SK-N-SH (cell line): ENCODE measurements around the gene TGFBRAP1. TPM values are rescaled to one million over a fixed set of nuclear protein-coding genes. Genes with fewer than 3 reads are reported as not detected.

Experiments used
- CTCF ChIA-PET: fragments of 300-600, 350-600 bp; formaldehyde crosslinking; extraction: SDS; loops from one replicate; lab custom pipeline; 2021; lab: Yijun Ruan, JAX
- POLR2A ChIA-PET: fragments of 350-600 bp; sonication (Branson Sonifier 250); formaldehyde crosslinking; extraction: SDS; loops from one replicate; lab custom pipeline; 2020; ENCODE audit warnings: antibody characterized with exemption, inconsistent platforms; lab: Yijun Ruan, JAX
- DNase-seq: peaks from one replicate; pipeline ENCODE4 v3.0.0; 2012
- H2AFZ ChIP-seq: fragments of 200-600 bp; sonication (generic); 2 replicates; pipeline ENCODE4 v1.8.1; 2016; ENCODE audit warnings: antibody characterized with exemption, mild to moderate bottlenecking, low read depth
- H3F3A ChIP-seq: fragments of 200-600 bp; sonication (generic); replicated peaks from 2 replicates; pipeline ENCODE3; 2016; ENCODE audit warnings: antibody characterized with exemption, mild to moderate bottlenecking; ENCODE audit not compliant: insufficient read depth
- H3K27ac ChIP-seq, 2 experiments: fragments of 200-500 bp in 1 of 2; fragments of 200-600 bp in 1 of 2; sonication (Bioruptor generic) in 1 of 2; sonication (generic), shearing (Covaris generic) in 1 of 2; 2 replicates each; pipeline versions ENCODE4 v1.5.1 to v1.6.1; 2014 to 2016; ENCODE audit warnings: low read depth in 2 of 2, inconsistent platforms in 1 of 2, low read length in 1 of 2, mild to moderate bottlenecking in 1 of 2, mixed read lengths in 1 of 2
- H3K27me3 ChIP-seq: fragments of 200-600 bp; sonication (generic), shearing (Covaris generic); 2 replicates; pipeline ENCODE4 v1.6.1; 2016; ENCODE audit warnings: mixed run types; ENCODE audit not compliant: insufficient read depth
- H3K36me3 ChIP-seq, 2 experiments: fragments of 200-500 bp in 1 of 2; fragments of 200-600 bp in 1 of 2; sonication (Bioruptor generic) in 1 of 2; sonication (generic) in 1 of 2; replicated peaks in 1 of 2; 2 replicates each; pipeline versions ENCODE3 to v1.5.1; 2014 to 2016; ENCODE audit warnings: low read length in 1 of 2, mild to moderate bottlenecking in 1 of 2; ENCODE audit not compliant: insufficient read depth in 2 of 2, control insufficient read depth in 1 of 2
- H3K4me1 ChIP-seq, 2 experiments: fragments of 200-500 bp in 1 of 2; fragments of 200-600 bp in 1 of 2; sonication (Bioruptor generic) in 1 of 2; sonication (generic), shearing (Covaris generic) in 1 of 2; 2 replicates each; pipeline versions ENCODE4 v1.5.1 to v1.6.1; 2014 to 2016; ENCODE audit warnings: low read depth in 1 of 2, low read length in 1 of 2, mixed run types in 1 of 2; ENCODE audit not compliant: insufficient read depth in 2 of 2, control insufficient read depth in 1 of 2
- H3K4me2 ChIP-seq: fragments of 200-600 bp; sonication (generic), shearing (Covaris generic); 2 replicates; pipeline ENCODE4 v1.6.1; 2017; ENCODE audit warnings: mixed run types
- H3K4me3 ChIP-seq, 2 experiments: fragments of 200-500 bp in 1 of 2; fragments of 200-600 bp in 1 of 2; sonication (Bioruptor generic) in 1 of 2; sonication (generic), shearing (Covaris generic) in 1 of 2; 2 replicates each; pipeline versions ENCODE4 v1.5.1 to v1.8.1; 2014 to 2016; ENCODE audit warnings: low read depth in 2 of 2, inconsistent platforms in 1 of 2, low read length in 1 of 2, mild to moderate bottlenecking in 1 of 2, mixed read lengths in 1 of 2, moderate library complexity in 1 of 2
- H3K79me2 ChIP-seq: fragments of 200-600 bp; sonication (generic); 2 replicates; pipeline ENCODE4 v1.8.1; 2017; ENCODE audit warnings: mild to moderate bottlenecking; ENCODE audit not compliant: insufficient read depth
- H3K9ac ChIP-seq: fragments of 200-600 bp; sonication (generic); 2 replicates; pipeline ENCODE4 v1.6.1; 2017; ENCODE audit warnings: mixed run types
- H3K9me2 ChIP-seq: fragments of 200-600 bp; sonication (generic); 2 replicates; pipeline ENCODE4 v1.6.1; 2017; ENCODE audit warnings: mixed run types
- H3K9me3 ChIP-seq: fragments of 200-600 bp; sonication (generic); 2 replicates; pipeline ENCODE4 v1.6.1; 2017; ENCODE audit warnings: mixed run types, mild to moderate bottlenecking, moderate library complexity
- H4K20me1 ChIP-seq: fragments of 200-600 bp; sonication (generic); 2 replicates; pipeline ENCODE4 v1.6.1; 2017; ENCODE audit warnings: mild to moderate bottlenecking, mixed run types; ENCODE audit not compliant: insufficient read depth
- CHD2 ChIP-seq: fragments of 150-350 bp; IDR thresholded peaks from 2 replicates; pipeline ENCODE4 v1.6.1; 2018; ENCODE audit warnings: low read length; ENCODE audit not compliant: partially characterized antibody
- CTCF ChIP-seq: fragments of 200-600 bp; sonication (generic); IDR thresholded peaks from 2 replicates; pipeline ENCODE4 v1.6.1; 2017; ENCODE audit warnings: antibody characterized with exemption, mild to moderate bottlenecking, moderate library complexity
- ELF1 ChIP-seq: IDR thresholded peaks from 2 replicates; pipeline ENCODE4 v1.4.0; 2012
- EP300 ChIP-seq, 2 experiments: IDR thresholded peaks; 2 replicates each; pipeline versions ENCODE4 v1.4.0 to v1.6.1; 2012; ENCODE audit warnings: borderline replicate concordance in 1 of 2, low read depth in 1 of 2, low read length in 1 of 2
- EZH2phosphoT487 ChIP-seq: fragments of 200-600 bp; sonication (generic); IDR thresholded peaks from 2 replicates; pipeline ENCODE4 v1.6.1; 2017; ENCODE audit warnings: low read depth, mixed run types, mild to moderate bottlenecking, antibody characterized with exemption, moderate library complexity, borderline replicate concordance
- FOSL2 ChIP-seq: IDR thresholded peaks from 2 replicates; pipeline ENCODE4 v1.4.0; 2012; ENCODE audit warnings: low read depth, mild to moderate bottlenecking, moderate library complexity, borderline replicate concordance
- FOXJ3 ChIP-seq: sonication (generic); formaldehyde crosslinking; IDR thresholded peaks from 2 replicates; pipeline ENCODE4 v1.5.1; 2020; ENCODE audit warnings: mild to moderate bottlenecking, missing genetic modification reagents
- FOXM1 ChIP-seq: IDR thresholded peaks from 2 replicates; pipeline ENCODE4 v1.4.0; 2012; ENCODE audit warnings: low read depth, mild to moderate bottlenecking
- IRF3 ChIP-seq: fragments of 150-350 bp; IDR thresholded peaks from 2 replicates; pipeline ENCODE4 v1.6.1; 2016; ENCODE audit warnings: mild to moderate bottlenecking, low read depth, low read length
- JUND ChIP-seq: IDR thresholded peaks from 2 replicates; pipeline ENCODE4 v1.4.0; 2012
- NFIC ChIP-seq: IDR thresholded peaks from 2 replicates; pipeline ENCODE4 v1.4.0; 2012; ENCODE audit warnings: borderline replicate concordance
- POLR2AphosphoS5 ChIP-seq: IDR thresholded peaks from 2 replicates; pipeline ENCODE4 v1.6.1; 2012; ENCODE audit warnings: low read depth, low read length
- RAD21 ChIP-seq: IDR thresholded peaks from 2 replicates; pipeline ENCODE4 v1.6.1; 2012; ENCODE audit warnings: mild to moderate bottlenecking, low read length
- RCOR1 ChIP-seq: fragments of 150-350 bp; IDR thresholded peaks from 2 replicates; pipeline ENCODE4 v1.6.1; 2017; ENCODE audit warnings: antibody characterized with exemption, low read length
- REST ChIP-seq: IDR thresholded peaks from 2 replicates; pipeline ENCODE4 v1.6.1; 2012; ENCODE audit warnings: mild to moderate bottlenecking, low read depth, low read length, moderate library complexity
- RFX5 ChIP-seq: IDR thresholded peaks from 2 replicates; pipeline ENCODE4 v1.6.1; 2012; ENCODE audit warnings: mild to moderate bottlenecking, improper control_type of control experiment, low read length
- SIN3A ChIP-seq: IDR thresholded peaks from 2 replicates; pipeline ENCODE4 v1.6.1; 2012; ENCODE audit warnings: low read depth, mild to moderate bottlenecking, low read length, moderate library complexity, borderline replicate concordance
- TAF1 ChIP-seq: IDR thresholded peaks from 2 replicates; pipeline ENCODE4 v1.6.1; 2012; ENCODE audit warnings: low read depth, mild to moderate bottlenecking, low read length, moderate library complexity, borderline replicate concordance
- YY1 ChIP-seq: IDR thresholded peaks from 2 replicates; pipeline ENCODE4 v1.4.0; 2012; ENCODE audit warnings: low read depth, mild to moderate bottlenecking
- WGBS: methylation state at CpG from one replicate; pipeline ENCODE4 v1.1.6; 2017; ENCODE audit warnings: low lambda C conversion rate; 5-methylcytosine and 5-hydroxymethylcytosine counted together
- polyA plus RNA-seq, 3 experiments: library from polyadenylated mRNA; depleted of rRNA; stranded (reverse); fragments of >200 nt; gene quantifications; 2 replicates each; pipeline ENCODE4 v1.2.3, GENCODE V29; 2012

The TGFBRAP1 gene
- polyA plus RNA-seq, 1 of the 3 experiments (the other 2 are of a cell fraction), result 5.7 TPM

GRCh38 chr2:105357122-105357521 lies 27.6 kb upstream of the TGFBRAP1 start (continued):
- TF ChIP-seq REST, result no peak
- no peak for TF ChIP-seq FOXM1
- TF ChIP-seq ELF1, result no peak
- no peak for TF ChIP-seq YY1
- no peak for TF ChIP-seq IRF3
- TF ChIP-seq JUND, result no peak
- TF ChIP-seq NFIC, result no peak
- TF ChIP-seq, all 33 proteins: peak for 0

- WGBS, result 77% methylated on average over 4 of the region's 4 CpGs
- Histone ChIP-seq H3K36me3 (peaks cover 70 to 92% of the 10 kb centered on the region in 2 experiments), H3K9me2 (no peaks in the 10 kb centered on the region), H3K4me2 (no peak overlapping the region), H3F3A (peaks cover 8% of the 10 kb centered on the region), H3K9me3 (no peaks in the 10 kb centered on the region), H3K9ac (no peak overlapping the region), H2AFZ (no peak overlapping the region), H3K4me1 (no peaks in the 10 kb centered on the region), H4K20me1 (no peaks in the 10 kb centered on the region), H3K4me3 (no peak overlapping the region), H3K79me2 (peaks cover 21% of the 10 kb centered on the region), H3K27me3 (no peaks in the 10 kb centered on the region), H3K27ac (no peak overlapping the region)
- no peak for TF ChIP-seq JUND
- TF ChIP-seq EP300 (IDR thresholded peaks at IDR 0.05; ENCODE audit: borderline replicate concordance in 1 of 2, low read depth in 1 of 2, low read length in 1 of 2), result no peak
- TF ChIP-seq FOXJ3 (CRISPR knock-in tag), result no peak
- TF ChIP-seq RFX5, result no peak
- TF ChIP-seq YY1, result no peak
- no peak for TF ChIP-seq NFIC
- no peak for TF ChIP-seq EZH2phosphoT487
- TF ChIP-seq FOXM1, result no peak
- TF ChIP-seq TAF1, result no peak
- peak; percentile 64 for TF ChIP-seq CTCF
- peak; percentile 51 for TF ChIP-seq RAD21
- no peak for TF ChIP-seq RCOR1
- no peak for TF ChIP-seq FOSL2
- TF ChIP-seq CHD2, result no peak
- no peak for TF ChIP-seq POLR2AphosphoS5
- TF ChIP-seq SIN3A, result no peak
- POLR2A ChIA-PET, result no interaction called here
- peak; percentile 27 for DNase-seq
- CTCF ChIA-PET, result interaction anchor here (0.7 to 3.5 kb wide), 13 partner anchors 16 to 375 kb away, joined by 3 to 11 read pairs (median 4); partner anchors contain the start of gene TGFBRAP1
These were observed 15.3 kb upstream of the TGFBRAP1 start for GRCh38 chr2:105344704-105345345.
